ENCODE data around the gene LATS2.

DNA sequence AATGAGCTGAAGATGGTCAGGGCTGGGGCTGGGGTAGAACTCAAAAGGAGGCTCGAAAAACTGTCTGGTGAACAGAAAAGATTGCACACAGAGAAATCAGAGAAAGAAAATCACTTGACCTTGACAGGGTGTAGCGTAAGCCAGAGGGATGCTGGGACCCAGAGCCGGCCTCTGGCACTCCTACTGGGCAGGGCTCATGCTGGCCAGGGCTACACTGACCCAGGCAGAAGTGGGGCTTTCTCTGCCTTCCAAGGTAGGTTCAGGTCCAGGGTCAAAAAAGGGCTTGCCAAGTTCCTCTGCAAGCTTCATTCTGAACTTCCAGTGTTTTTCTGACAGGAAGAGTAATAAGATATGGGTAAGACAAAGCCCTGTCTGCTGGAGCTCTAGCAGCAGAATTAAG lies 56.2 kb downstream of the LATS2 start:
- TF ChIP-seq, protein P1, sequence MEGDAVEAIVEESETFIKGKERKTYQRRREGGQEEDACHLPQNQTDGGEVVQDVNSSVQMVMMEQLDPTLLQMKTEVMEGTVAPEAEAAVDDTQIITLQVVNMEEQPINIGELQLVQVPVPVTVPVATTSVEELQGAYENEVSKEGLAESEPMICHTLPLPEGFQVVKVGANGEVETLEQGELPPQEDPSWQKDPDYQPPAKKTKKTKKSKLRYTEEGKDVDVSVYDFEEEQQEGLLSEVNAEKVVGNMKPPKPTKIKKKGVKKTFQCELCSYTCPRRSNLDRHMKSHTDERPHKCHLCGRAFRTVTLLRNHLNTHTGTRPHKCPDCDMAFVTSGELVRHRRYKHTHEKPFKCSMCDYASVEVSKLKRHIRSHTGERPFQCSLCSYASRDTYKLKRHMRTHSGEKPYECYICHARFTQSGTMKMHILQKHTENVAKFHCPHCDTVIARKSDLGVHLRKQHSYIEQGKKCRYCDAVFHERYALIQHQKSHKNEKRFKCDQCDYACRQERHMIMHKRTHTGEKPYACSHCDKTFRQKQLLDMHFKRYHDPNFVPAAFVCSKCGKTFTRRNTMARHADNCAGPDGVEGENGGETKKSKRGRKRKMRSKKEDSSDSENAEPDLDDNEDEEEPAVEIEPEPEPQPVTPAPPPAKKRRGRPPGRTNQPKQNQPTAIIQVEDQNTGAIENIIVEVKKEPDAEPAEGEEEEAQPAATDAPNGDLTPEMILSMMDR (IDR thresholded peaks at IDR 0.05), result no peak
- TF ChIP-seq POLR2A (IDR thresholded peaks at IDR 0.05), result no peak

Data from testis (tissue), 2 donors.